Measurements from ENCODE around the gene SAMD10.
A peak's percentile ranks its signal among the peaks of the same experiment; 100 is the strongest.

Gene SAMD10

DNA sequence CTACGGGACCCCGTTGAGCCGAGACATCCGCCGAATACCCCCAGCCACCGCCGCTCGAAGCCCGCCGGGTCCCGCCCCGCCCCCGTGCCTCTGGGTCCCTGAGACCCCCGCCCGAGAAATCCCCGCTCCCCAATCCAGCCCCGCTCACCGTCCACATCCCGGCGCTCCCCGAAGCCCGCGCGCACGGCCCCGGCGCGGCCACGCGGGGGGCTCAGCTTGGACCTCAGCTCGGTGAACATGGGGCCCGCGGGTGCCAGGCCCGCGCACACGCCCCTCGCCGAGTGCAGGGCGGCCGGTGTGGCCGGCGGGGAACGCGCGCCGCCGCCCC, 249 bp downstream of the SAMD10 start:
- peaks cover 13% of the 10 kb centered on the region for H3K4me1 ChIP-seq (ENCODE audit: control insufficient read depth, insufficient read depth, low read length)
- no peaks in the 10 kb centered on the region for H3K9me3 ChIP-seq (ENCODE audit: control insufficient read depth, insufficient read depth, low read depth, low read length)
- POLR2A ChIA-PET: interaction anchor here (1.0 to 1.2 kb wide), 2 partner anchors 22 to 84 kb away, joined by 3 read pairs; partner anchors contain the start of gene TCEA2
- TF ChIP-seq ZNF404 (tag by site-specific recombination; IDR thresholded peaks at IDR 0.05): no peak
- TF ChIP-seq, protein P1, sequence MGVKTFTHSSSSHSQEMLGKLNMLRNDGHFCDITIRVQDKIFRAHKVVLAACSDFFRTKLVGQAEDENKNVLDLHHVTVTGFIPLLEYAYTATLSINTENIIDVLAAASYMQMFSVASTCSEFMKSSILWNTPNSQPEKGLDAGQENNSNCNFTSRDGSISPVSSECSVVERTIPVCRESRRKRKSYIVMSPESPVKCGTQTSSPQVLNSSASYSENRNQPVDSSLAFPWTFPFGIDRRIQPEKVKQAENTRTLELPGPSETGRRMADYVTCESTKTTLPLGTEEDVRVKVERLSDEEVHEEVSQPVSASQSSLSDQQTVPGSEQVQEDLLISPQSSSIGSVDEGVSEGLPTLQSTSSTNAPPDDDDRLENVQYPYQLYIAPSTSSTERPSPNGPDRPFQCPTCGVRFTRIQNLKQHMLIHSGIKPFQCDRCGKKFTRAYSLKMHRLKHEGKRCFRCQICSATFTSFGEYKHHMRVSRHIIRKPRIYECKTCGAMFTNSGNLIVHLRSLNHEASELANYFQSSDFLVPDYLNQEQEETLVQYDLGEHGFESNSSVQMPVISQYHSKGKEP (tag by site-specific recombination; IDR thresholded peaks at IDR 0.05): no peak
- no peak for TF ChIP-seq ZNF132 (tag by site-specific recombination; IDR thresholded peaks at IDR 0.05; ENCODE audit: borderline replicate concordance)
- peak; percentile 32; the same call in 1 of the 2 replicates for TF ChIP-seq ZNF335 (tag by site-specific recombination; conservative IDR thresholded peaks at IDR 0.05)
- peak; percentile 62 for TF ChIP-seq ZBTB26 (tag by site-specific recombination; optimal IDR thresholded peaks at IDR 0.05)
- no peak for TF ChIP-seq SETDB1 (IDR thresholded peaks at IDR 0.05; ENCODE audit: insufficient read length, low read length)
- TF ChIP-seq ZNF624 (tag by site-specific recombination; IDR thresholded peaks at IDR 0.05): no peak
- TF ChIP-seq ZFP69B (tag by site-specific recombination; IDR thresholded peaks at IDR 0.05): no peak
- TF ChIP-seq, protein P2, sequence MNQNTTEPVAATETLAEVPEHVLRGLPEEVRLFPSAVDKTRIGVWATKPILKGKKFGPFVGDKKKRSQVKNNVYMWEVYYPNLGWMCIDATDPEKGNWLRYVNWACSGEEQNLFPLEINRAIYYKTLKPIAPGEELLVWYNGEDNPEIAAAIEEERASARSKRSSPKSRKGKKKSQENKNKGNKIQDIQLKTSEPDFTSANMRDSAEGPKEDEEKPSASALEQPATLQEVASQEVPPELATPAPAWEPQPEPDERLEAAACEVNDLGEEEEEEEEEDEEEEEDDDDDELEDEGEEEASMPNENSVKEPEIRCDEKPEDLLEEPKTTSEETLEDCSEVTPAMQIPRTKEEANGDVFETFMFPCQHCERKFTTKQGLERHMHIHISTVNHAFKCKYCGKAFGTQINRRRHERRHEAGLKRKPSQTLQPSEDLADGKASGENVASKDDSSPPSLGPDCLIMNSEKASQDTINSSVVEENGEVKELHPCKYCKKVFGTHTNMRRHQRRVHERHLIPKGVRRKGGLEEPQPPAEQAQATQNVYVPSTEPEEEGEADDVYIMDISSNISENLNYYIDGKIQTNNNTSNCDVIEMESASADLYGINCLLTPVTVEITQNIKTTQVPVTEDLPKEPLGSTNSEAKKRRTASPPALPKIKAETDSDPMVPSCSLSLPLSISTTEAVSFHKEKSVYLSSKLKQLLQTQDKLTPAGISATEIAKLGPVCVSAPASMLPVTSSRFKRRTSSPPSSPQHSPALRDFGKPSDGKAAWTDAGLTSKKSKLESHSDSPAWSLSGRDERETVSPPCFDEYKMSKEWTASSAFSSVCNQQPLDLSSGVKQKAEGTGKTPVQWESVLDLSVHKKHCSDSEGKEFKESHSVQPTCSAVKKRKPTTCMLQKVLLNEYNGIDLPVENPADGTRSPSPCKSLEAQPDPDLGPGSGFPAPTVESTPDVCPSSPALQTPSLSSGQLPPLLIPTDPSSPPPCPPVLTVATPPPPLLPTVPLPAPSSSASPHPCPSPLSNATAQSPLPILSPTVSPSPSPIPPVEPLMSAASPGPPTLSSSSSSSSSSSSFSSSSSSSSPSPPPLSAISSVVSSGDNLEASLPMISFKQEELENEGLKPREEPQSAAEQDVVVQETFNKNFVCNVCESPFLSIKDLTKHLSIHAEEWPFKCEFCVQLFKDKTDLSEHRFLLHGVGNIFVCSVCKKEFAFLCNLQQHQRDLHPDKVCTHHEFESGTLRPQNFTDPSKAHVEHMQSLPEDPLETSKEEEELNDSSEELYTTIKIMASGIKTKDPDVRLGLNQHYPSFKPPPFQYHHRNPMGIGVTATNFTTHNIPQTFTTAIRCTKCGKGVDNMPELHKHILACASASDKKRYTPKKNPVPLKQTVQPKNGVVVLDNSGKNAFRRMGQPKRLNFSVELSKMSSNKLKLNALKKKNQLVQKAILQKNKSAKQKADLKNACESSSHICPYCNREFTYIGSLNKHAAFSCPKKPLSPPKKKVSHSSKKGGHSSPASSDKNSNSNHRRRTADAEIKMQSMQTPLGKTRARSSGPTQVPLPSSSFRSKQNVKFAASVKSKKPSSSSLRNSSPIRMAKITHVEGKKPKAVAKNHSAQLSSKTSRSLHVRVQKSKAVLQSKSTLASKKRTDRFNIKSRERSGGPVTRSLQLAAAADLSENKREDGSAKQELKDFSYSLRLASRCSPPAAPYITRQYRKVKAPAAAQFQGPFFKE (tag by site-specific recombination; IDR thresholded peaks at IDR 0.05; ENCODE audit: borderline replicate concordance): no peak
- no peak for TF ChIP-seq ZNF518A (tag by site-specific recombination; conservative IDR thresholded peaks at IDR 0.05; ENCODE audit: low read depth)
- TF ChIP-seq GLIS2 (tag by site-specific recombination; IDR thresholded peaks at IDR 0.05): no peak
- TF ChIP-seq GLI4 (tag by site-specific recombination; IDR thresholded peaks at IDR 0.05): no peak
- TF ChIP-seq ZNF324 (tag by site-specific recombination; IDR thresholded peaks at IDR 0.05): no peak
- peak overlapping the region; percentile 78; the same call in 1 of the 2 replicates for H3K27ac ChIP-seq (ENCODE audit: extremely low read depth, low read depth, low read length)
- peak overlapping the region; percentile 51 for H3K4me3 ChIP-seq (ENCODE audit: low read depth, low read length)
- CTCF ChIA-PET: interaction anchor here (0.6 to 3.8 kb wide), 7 partner anchors 60 to 442 kb away, joined by 3 to 18 read pairs (median 4); partner anchors contain the start of gene PTK6
- H3K36me3 ChIP-seq (ENCODE audit: control insufficient read depth in 2 of 2, insufficient read depth in 1 of 2, low read length in 2 of 2): peaks cover 0 to 17% of the 10 kb centered on the region in 2 experiments; a peak in 2 of 3 replicates
